HepG2 (cell line): ENCODE data around the gene USP34.

Source experiments
- ARHGAP35 ChIP-seq: sonication (generic); formaldehyde crosslinking; IDR thresholded peaks from 2 replicates; pipeline ENCODE4 v1.9.0; 2022; ENCODE audit warnings: mild to moderate bottlenecking, inconsistent platforms, moderate library complexity, missing genetic modification reagents, borderline replicate concordance
- GFI1 ChIP-seq: sonication (generic); formaldehyde crosslinking; IDR thresholded peaks from 2 replicates; pipeline ENCODE4 v1.5.0; 2020; ENCODE audit warnings: missing genetic modification reagents, mild to moderate bottlenecking, borderline replicate concordance
- JUNB ChIP-seq: sonication (generic); formaldehyde crosslinking; IDR thresholded peaks from 2 replicates; pipeline ENCODE4 v1.8.0; 2022; ENCODE audit warnings: missing genetic modification reagents, mild to moderate bottlenecking, borderline replicate concordance
- POLR2A ChIP-seq, 2 experiments: IDR thresholded peaks; 2 replicates each; pipeline ENCODE4 v1.6.1; 2011; ENCODE audit warnings: low read depth in 2 of 2, low read length in 2 of 2, mild to moderate bottlenecking in 1 of 2, moderate library complexity in 1 of 2; ENCODE audit not compliant: insufficient read depth in 1 of 2
- POLR2AphosphoS5 ChIP-seq: IDR thresholded peaks from 2 replicates; pipeline ENCODE4 v1.6.1; 2012; ENCODE audit warnings: low read depth, low read length
- ZNF121 ChIP-seq: sonication (generic); formaldehyde crosslinking; IDR thresholded peaks from 2 replicates; pipeline ENCODE4 v1.5.0; 2020; ENCODE audit warnings: mild to moderate bottlenecking, missing genetic modification reagents
- ZNF24 ChIP-seq: fragments of 450-650 bp; IDR thresholded peaks from 2 replicates; pipeline ENCODE4 v1.6.1; 2017; ENCODE audit warnings: antibody characterized with exemption, mild to moderate bottlenecking
- TF ChIP-seq, protein P1 (sequence below): sonication (generic); formaldehyde crosslinking; IDR thresholded peaks from 2 replicates; pipeline ENCODE4 v1.5.0; 2020; ENCODE audit warnings: mild to moderate bottlenecking, missing genetic modification reagents, moderate library complexity
- TF ChIP-seq, protein P2 (sequence below): sonication (generic); formaldehyde crosslinking; conservative IDR thresholded peaks from 2 replicates; pipeline ENCODE4 v1.4.0; 2020; ENCODE audit warnings: missing genetic modification reagents
- TF ChIP-seq, protein P3 (sequence below): IDR thresholded peaks from 2 replicates; pipeline ENCODE4 v1.6.1; 2012; ENCODE audit warnings: inconsistent platforms

DNA sequence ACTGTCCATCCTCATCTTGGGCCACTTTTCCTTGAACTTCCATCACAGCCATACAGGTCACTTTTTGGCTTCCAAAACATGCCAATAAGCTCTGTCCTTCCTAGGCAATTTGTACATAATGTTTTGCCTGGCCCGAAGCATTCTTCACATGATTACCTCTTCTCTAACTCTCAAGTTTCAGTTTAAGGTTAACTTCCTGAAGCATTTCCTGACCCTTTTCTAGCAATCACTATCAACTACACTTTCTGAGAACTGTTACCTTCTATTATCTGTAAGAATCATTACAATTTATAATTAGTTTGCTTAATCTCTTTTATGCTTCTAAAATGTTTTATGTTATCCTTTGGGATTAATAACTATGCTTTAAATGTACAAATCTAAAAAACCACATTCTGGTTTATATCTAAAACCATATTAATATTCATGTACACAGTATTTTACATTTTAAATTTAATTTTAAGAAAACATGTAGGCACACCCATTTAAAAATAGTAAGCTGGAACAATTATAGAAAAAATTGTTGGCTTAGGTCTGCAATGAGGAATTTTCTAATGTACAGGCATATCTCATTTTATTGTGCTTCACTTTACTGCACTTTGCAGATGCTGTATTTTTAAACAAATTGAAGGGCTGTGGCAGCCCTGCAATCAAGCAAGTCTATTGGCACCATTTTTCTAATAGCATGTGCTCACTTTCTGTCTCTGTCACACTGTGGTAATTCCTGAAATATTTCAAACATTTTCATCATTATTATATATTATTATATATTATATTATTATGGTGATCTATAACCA, 232.5 kb downstream of the USP34 start:
- TF ChIP-seq, protein P1, sequence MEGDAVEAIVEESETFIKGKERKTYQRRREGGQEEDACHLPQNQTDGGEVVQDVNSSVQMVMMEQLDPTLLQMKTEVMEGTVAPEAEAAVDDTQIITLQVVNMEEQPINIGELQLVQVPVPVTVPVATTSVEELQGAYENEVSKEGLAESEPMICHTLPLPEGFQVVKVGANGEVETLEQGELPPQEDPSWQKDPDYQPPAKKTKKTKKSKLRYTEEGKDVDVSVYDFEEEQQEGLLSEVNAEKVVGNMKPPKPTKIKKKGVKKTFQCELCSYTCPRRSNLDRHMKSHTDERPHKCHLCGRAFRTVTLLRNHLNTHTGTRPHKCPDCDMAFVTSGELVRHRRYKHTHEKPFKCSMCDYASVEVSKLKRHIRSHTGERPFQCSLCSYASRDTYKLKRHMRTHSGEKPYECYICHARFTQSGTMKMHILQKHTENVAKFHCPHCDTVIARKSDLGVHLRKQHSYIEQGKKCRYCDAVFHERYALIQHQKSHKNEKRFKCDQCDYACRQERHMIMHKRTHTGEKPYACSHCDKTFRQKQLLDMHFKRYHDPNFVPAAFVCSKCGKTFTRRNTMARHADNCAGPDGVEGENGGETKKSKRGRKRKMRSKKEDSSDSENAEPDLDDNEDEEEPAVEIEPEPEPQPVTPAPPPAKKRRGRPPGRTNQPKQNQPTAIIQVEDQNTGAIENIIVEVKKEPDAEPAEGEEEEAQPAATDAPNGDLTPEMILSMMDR (CRISPR knock-in tag) = no peak
- TF ChIP-seq POLR2AphosphoS5 = no peak
- TF ChIP-seq, protein P2, sequence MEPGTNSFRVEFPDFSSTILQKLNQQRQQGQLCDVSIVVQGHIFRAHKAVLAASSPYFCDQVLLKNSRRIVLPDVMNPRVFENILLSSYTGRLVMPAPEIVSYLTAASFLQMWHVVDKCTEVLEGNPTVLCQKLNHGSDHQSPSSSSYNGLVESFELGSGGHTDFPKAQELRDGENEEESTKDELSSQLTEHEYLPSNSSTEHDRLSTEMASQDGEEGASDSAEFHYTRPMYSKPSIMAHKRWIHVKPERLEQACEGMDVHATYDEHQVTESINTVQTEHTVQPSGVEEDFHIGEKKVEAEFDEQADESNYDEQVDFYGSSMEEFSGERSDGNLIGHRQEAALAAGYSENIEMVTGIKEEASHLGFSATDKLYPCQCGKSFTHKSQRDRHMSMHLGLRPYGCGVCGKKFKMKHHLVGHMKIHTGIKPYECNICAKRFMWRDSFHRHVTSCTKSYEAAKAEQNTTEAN (CRISPR knock-in tag) = no peak
- TF ChIP-seq ARHGAP35 (CRISPR knock-in tag) = no peak
- TF ChIP-seq, protein P3, sequence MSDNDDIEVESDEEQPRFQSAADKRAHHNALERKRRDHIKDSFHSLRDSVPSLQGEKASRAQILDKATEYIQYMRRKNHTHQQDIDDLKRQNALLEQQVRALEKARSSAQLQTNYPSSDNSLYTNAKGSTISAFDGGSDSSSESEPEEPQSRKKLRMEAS = no peak
- TF ChIP-seq POLR2A (IDR thresholded peaks at IDR 0.05; ENCODE audit: insufficient read depth in 1 of 2, low read depth in 2 of 2, low read length in 2 of 2) = no peak
- no peak for TF ChIP-seq GFI1 (CRISPR knock-in tag)
- no peak for TF ChIP-seq ZNF24
- no peak for TF ChIP-seq JUNB (CRISPR knock-in tag)
- no peak for TF ChIP-seq ZNF121 (CRISPR knock-in tag)
